ENCODE results near the gene MRPL27. TPM values are rescaled to one million over a fixed set of nuclear protein-coding genes. Genes with fewer than 3 reads are reported as not detected.

MRPL27 gene
- total RNA-seq, 6 donors from 2014 or later = 7.3 to 59.1 (median 50.6) TPM

DNA sequence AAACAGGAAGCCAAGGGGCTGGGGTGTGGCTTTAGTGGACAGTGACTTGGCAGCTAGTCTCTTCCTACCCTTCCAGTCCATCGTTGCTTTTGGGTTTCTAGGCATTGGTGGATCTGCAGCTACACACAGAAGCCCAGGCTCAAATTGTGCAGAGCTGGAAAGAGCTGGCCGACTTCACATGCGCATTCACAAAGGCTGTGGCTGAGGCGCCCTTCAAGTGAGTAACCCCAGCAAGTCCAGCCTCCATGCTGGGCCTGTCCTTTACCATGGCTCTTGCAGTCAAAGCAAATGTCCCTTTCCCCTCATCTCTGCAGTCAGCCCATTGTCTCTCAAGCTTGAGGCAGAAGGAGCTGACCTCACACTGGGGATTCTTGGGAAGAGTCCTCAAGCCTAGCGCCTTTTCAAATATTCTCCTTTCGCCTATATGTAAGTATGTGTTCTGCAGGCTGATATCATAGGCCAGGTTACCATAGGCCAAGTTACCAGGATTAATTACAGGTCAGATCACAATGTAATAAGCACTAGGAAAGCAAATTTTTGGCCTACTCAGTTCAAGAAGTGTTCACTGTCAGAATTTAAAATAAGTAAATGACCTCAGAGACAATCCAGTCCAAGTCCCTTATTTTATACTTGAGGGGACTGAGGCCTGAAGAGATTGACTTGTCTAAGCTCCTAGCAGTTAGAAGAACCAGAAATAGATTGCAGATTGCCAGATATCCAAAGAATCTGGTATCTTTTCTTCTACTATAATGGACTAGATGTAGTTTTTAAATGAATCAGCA, 6.6 kb upstream of the MRPL27 start:
- TF ChIP-seq POLR2A (IDR thresholded peaks at IDR 0.05) (no peak), EP300 (IDR thresholded peaks at IDR 0.05) (no peak), POLR2AphosphoS5 (IDR thresholded peaks at IDR 0.05) (no peak)
- TF ChIP-seq, protein P1, sequence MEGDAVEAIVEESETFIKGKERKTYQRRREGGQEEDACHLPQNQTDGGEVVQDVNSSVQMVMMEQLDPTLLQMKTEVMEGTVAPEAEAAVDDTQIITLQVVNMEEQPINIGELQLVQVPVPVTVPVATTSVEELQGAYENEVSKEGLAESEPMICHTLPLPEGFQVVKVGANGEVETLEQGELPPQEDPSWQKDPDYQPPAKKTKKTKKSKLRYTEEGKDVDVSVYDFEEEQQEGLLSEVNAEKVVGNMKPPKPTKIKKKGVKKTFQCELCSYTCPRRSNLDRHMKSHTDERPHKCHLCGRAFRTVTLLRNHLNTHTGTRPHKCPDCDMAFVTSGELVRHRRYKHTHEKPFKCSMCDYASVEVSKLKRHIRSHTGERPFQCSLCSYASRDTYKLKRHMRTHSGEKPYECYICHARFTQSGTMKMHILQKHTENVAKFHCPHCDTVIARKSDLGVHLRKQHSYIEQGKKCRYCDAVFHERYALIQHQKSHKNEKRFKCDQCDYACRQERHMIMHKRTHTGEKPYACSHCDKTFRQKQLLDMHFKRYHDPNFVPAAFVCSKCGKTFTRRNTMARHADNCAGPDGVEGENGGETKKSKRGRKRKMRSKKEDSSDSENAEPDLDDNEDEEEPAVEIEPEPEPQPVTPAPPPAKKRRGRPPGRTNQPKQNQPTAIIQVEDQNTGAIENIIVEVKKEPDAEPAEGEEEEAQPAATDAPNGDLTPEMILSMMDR (IDR thresholded peaks at IDR 0.05) = no peak
- ATAC-seq (ENCODE audit: low FRiP score in 2 of 2) = no peak
- H3K36me3 ChIP-seq = peaks cover 23 to 46% (median 43%) of the 10 kb centered on the region in 4 donors

DNA sequence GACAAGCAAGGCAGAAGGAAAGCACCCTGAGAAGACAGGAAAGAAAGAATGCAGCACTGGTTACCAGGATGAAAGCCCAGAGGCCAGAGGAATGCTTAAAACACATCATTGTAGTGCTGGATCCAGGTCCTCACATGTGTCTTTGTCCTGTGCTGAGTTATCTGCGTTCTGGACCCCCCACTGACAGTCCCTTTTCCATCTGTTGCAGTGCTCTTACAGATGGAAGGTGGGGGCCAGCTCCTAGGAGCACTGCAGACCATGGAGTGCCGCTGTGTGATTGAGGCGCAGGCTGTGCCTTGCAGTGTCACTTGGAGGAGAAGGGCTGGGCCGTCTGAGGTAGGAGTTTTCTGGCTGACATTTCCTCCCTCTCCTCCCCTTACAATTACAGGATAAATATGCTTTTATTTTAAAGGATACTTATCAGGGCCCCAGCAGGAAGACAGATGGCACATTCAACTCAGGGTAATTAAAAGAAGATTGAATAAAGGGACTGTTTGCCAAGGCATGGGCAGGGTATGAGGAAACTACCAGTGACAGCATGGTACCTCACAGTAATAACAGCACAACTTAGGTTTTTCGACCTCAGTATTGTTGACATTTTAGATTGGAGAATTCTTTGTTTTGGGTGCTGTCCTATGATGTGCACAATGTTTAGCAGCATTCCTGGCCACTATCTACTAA, 3.0 kb upstream of the MRPL27 start:
- Histone ChIP-seq H3K4me1 (peaks cover 12 to 22% (median 16%) of the 10 kb centered on the region in 4 donors), H3K27me3 (no peaks in the 10 kb centered on the region), H3K4me3 (no peak overlapping the region), H3K27ac (no peak overlapping the region), H3K36me3 (peaks cover 2 to 11% (median 8%) of the 10 kb centered on the region in 4 donors), H3K9me3 (no peaks in the 10 kb centered on the region)
- no peak for TF ChIP-seq POLR2A (IDR thresholded peaks at IDR 0.05)
- TF ChIP-seq EP300 (IDR thresholded peaks at IDR 0.05) = no peak
- no peak for TF ChIP-seq POLR2AphosphoS5 (IDR thresholded peaks at IDR 0.05)
- TF ChIP-seq, protein P1 (IDR thresholded peaks at IDR 0.05) = no peak
- 72 to 73% methylated on average over 5 of the region's 5 CpGs for WGBS, 2 donors
- ATAC-seq (ENCODE audit: low FRiP score in 2 of 2) = no peak
- no peak for DNase-seq

More for the DNA sequence above, 6.6 kb upstream of the MRPL27 start:
- Histone ChIP-seq H3K4me1 (no peaks in the 10 kb centered on the region), H3K4me3 (no peak overlapping the region), H3K27ac (no peak overlapping the region), H3K9me3 (no peaks in the 10 kb centered on the region), H3K27me3 (no peaks in the 10 kb centered on the region)
- 89 to 94% methylated on average over 6 of the region's 6 CpGs for WGBS, 2 donors
- no peak for DNase-seq

DNA sequence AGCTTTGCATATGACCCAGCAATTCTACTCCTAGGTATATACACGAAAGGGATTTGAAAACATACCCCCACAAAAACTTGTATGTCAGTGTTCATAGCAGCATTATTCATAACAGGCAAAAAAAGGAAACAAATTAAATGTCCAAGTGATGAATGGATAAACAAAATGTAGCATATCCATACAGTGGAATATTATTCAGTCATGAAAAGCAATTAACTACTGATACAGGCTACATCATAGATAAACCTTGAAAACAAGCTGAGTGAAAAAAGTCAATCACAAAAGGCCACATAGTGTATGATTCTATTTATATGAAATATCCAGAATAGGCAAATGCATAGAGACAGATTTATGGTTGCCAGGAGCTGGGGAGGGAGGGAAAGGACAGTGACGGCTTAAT, 721 bp upstream of the MRPL27 start:
- WGBS, 2 donors = 84 to 92% methylated on average over 2 of the region's 2 CpGs
- no peak for ATAC-seq (ENCODE audit: low FRiP score in 2 of 2)
- no peak for DNase-seq
- Histone ChIP-seq H3K4me1 (peaks cover 12 to 24% (median 16%) of the 10 kb centered on the region in 4 donors), H3K36me3 (peaks cover 8 to 22% (median 15%) of the 10 kb centered on the region in 4 donors), H3K27ac (no peak overlapping the region), H3K9me3 (no peaks in the 10 kb centered on the region), H3K27me3 (no peaks in the 10 kb centered on the region), H3K4me3 (peak overlapping the region in 2 of 4 donors; percentile 64 to 87)
- TF ChIP-seq POLR2A (IDR thresholded peaks at IDR 0.05) = no peak
- TF ChIP-seq, protein P1 (IDR thresholded peaks at IDR 0.05) = no peak
- TF ChIP-seq EP300 (IDR thresholded peaks at IDR 0.05) = no peak
- TF ChIP-seq POLR2AphosphoS5 (IDR thresholded peaks at IDR 0.05) = no peak

DNA sequence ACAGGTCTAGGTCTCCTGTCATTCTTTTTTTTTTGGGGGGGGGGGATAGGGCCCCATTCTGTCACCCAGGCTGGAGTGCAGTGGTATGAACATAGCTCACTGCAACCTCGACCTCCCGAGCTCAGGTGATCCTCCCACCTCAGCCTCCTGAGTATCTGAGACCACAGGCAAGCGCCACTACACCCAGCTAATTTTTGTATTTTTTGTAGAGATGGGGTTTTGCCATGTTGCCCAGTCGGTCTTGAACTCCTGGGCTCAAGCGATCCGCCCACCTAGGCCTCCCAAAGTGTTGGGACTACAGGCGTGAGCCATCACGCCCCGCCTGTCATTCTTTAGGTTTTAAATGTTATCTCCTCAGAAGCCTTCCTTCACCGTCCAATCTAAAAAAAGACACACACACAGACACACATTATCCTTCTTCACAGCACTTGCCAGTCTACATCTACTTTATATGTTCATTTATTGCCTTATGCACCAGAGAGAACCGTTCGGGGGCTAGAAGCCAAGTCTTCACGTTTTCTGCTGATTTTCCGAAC, 694 bp downstream of the MRPL27 start:
- 23 to 28% methylated on average over 14 of the region's 14 CpGs for WGBS, 2 donors
- TF ChIP-seq POLR2AphosphoS5 (IDR thresholded peaks at IDR 0.05) (no peak), EP300 (IDR thresholded peaks at IDR 0.05) (no peak), POLR2A (IDR thresholded peaks at IDR 0.05) (no peak)
- TF ChIP-seq, protein P1 (IDR thresholded peaks at IDR 0.05) = no peak
- DNase-seq = no peak
- H3K9me3 ChIP-seq = no peaks in the 10 kb centered on the region
- H3K4me1 ChIP-seq = peaks cover 12 to 24% (median 16%) of the 10 kb centered on the region in 4 donors
- peaks cover 18 to 37% (median 26%) of the 10 kb centered on the region in 4 donors for H3K36me3 ChIP-seq
- peak overlapping the region; percentile 93 to 95 (median 94) for H3K27ac ChIP-seq
- H3K27me3 ChIP-seq = no peaks in the 10 kb centered on the region
- ATAC-seq (ENCODE audit: low FRiP score in 2 of 2) = no peak
- peak overlapping the region; percentile 62 to 87 (median 70) for H3K4me3 ChIP-seq

All from upper lobe of left lung (tissue), 6 donors.